Stromal cell of bone marrow (primary cell): ENCODE measurements around the gene TBC1D22B.

Source experiments
- DNase-seq: peaks from one replicate; pipeline ENCODE4 v3.0.0-alpha.2; 2012; ENCODE audit warnings: low read depth

Gene TBC1D22B, protein sequence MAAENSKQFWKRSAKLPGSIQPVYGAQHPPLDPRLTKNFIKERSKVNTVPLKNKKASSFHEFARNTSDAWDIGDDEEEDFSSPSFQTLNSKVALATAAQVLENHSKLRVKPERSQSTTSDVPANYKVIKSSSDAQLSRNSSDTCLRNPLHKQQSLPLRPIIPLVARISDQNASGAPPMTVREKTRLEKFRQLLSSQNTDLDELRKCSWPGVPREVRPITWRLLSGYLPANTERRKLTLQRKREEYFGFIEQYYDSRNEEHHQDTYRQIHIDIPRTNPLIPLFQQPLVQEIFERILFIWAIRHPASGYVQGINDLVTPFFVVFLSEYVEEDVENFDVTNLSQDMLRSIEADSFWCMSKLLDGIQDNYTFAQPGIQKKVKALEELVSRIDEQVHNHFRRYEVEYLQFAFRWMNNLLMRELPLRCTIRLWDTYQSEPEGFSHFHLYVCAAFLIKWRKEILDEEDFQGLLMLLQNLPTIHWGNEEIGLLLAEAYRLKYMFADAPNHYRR

DNA sequence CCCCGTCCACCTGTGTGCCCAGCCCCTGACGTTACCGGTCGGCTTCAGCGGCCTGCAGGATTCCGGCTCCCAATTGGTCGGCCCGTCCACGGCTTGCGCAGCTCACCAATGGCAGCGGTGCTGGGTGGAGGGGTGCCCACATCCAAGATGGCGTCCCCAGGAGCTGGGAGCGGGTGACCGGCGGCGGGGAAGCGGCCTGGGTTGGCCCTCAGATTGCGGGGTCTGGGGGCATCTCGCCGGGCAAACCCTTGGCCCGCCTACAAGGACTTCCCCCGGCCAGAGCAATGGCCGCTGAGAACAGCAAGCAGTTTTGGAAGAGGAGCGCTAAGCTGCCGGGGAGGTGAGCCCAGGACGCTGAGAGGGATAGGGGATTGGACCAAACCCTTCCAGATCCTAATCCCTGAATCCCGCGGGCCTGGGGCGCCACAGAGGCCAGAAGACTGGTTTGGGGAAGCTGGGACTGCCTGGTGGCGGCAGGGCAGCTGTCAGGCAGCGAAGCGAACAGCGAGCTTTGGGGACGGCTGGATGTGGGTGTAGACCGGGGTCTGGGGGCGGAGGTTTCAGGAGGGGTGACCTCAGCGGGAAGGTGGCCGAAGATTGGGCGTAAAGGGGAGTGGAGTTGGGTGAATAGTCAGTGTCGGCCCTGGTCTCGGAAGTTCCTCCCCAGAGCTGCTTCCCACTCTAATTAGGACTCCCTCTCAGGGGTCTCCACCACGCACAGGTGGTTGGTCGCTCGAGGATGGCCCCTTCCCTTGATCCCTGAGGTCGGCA lies at the start of gene TBC1D22B, which contains the start of gene TMEM217:
TBC1D22B (plus strand) TSS at position 139 of the 771 bp plus-strand sequence; CDS start at position 285, 146 bp downstream.
TMEM217 (minus strand) TSS at position 511 of the 771 bp plus-strand sequence. CDS start 39,114 bp downstream, outside the sequence.
- peak; percentile 89 for DNase-seq

DNA sequence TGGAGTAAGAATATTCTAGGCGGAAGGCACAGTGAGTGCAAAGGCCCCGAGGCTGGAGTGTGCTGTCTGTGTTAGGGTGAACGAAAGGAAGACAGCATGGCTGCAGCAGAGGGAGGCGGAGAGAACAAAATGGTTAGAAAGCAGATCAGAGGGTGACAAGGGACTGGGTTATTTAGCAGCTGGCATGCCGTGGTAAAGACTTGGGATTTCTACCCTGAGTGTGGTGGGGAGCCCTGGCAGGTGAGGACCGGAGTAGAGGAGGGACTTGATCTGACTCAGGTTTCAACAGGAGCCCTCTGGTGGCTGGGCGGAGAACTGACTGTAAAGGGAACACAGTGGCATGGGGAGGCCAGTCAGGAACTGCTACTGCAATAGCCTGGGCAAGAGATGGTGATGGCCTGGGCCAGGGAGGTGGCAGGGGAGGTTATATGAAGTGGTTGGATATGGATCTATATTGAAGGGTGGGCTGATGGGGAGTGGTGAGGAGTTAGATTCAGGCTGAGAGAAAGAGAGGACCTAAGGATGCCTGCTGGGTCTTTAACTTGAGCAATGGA lies 49.6 kb upstream of the TBC1D22B start:
- peak; percentile 45 for DNase-seq

DNA sequence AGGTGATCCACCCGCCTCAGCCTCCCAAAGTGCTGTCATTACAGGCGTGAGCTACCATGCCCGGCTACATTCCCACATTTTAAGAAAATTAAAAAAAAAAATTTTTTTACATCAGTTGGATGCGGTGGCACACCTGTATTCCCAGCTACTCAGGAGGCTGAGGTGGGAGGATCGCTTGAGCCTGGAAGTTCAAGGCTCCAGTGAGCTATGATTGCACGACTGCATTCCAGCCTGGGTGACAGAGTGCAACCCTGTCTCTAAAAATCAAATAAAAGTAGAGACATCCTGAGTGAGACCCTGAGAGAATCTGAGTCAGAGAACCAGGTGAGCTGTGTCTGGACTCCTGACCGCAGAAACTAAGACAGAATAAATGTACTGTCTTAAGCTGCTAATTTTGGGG lies 48.8 kb upstream of the TBC1D22B start:
- DNase-seq = no peak

- no peak for DNase-seq
Measured at GRCh38 chr6:37209461-37210205, 47.9 kb upstream of the TBC1D22B start.

DNA sequence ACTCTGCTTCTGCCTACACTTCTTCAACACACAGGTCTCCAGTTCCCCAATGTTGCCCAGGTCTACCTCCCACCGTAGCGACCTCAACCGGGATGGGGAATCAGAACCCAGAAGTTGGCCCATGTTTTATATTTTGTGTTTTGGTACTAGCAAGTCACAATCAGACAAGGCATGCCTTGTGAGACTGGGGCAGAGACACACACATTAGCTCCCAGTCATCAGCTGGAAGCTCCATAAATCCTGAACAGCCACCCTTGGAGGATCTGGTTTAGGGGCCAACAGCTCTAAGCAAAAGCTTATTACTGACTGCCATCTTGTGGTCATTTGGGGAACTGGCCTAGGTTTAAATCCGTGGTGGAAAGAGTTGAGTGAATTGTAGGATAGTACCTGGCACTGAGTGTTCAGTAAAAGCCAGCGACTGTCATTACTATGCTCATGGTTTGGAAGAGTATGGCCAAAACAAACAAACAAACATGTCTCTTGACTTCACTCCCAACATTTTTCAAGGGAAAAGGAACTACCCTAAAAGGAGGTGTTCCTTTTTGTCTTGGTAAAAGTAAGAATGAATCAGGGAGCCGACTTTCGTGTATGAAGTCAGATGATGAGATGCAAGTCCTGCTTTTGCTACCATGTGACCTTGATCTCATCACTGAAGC lies 47.1 kb upstream of the TBC1D22B start:
- DNase-seq = peak; percentile 78

- DNase-seq = no peak
Measured at GRCh38 chr6:37212268-37212667, 45.3 kb upstream of the TBC1D22B start.

- DNase-seq = no peak
Measured at GRCh38 chr6:37218061-37218460, 39.5 kb upstream of the TBC1D22B start.

DNA sequence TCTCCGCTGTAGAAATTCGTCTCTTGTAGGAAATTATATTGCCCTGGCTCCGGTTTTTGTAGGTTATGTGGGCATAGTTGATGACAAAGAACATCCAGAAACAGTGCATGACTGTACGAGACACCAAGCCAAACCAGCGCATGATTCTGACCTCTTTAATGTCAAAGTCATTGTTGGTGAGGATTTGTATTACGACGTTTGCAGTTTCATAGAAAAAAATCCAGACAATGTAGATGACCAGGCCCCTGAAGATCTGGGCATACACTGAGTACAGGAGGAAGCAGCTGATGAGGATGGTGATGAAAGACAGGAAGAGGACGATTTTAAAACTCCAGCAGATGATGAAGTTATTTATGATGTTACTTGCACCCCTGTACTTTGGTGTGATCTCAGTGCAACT lies 39.1 kb upstream of the TBC1D22B start:
- no peak for DNase-seq

DNA sequence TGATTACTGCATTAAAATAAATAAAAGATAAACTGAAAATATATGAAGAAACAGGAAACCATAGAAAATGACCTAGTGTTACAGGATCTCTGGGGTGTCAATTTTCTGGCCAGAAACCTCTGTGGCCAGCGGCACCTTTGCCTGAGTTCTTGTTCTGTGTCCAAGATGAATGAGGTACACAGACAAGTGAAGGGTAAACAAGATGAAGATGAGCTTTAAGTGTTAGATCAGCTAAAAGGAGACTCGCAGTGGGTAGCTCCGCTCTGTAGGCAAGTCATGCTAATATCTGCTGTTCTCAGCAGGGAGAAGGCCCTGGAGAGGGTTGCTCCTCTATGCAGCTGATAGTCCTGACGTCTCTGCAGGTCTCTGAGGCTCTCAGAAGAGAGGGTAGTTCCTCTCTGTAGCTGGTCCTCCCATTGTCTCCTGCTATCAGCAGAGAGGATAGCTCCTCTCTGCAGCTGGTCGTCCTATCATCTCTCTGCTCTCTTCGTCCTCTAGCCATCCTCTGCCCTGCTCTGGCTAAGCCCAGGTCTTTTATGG lies 35.9 kb upstream of the TBC1D22B start:
- no peak for DNase-seq

DNA sequence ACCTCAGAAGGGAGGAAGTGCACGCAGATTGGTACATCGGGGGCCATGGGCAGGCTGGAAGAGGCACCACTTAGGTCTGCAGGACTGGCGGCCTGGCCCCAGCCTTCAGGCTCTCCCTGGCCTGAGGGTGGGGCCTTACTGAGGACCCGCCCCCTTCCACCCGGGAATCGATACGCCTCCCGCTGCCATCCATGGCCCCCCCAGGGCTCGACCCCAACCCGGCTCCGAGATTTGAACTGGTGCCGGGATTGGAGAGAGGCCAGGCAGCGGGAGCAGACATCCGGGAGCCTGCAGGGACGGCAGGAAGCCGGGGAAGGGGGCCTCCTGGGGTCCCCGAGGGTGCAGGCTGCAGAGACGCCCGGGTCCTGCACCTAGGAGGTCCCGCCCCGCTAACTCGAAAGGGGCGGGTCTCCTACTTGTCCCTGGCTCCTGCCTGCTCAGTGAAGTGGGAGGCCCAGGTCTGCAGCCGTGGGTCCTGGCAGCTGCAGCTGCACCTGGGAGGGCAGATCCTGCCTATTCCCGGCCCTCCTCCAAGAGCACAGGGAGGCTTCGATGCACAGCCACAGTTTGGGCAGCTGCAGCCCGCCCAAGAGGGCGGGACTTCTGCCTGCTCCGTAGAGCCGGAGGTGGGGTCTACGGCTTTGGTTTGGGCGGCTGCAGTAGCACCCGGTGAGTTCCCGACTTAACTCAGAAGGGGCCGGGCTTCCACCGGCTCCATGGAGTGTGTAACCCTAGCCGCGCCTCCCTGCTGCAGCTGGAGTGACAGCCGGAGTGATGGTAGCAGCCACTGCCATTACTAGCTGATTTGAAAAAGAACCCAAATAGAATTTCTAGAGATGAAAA lies 35.2 kb upstream of the TBC1D22B start:
- peak; percentile 71 for DNase-seq

- DNase-seq = no peak
Measured at GRCh38 chr6:37222992-37223391, 34.6 kb upstream of the TBC1D22B start.

GRCh38 chr6:37225350-37226169 lies 32.0 kb upstream of the TBC1D22B start:
- no peak for DNase-seq

GRCh38 chr6:37230104-37230503 lies 27.5 kb upstream of the TBC1D22B start:
- DNase-seq = no peak

GRCh38 chr6:37232430-37233017 lies 25.0 kb upstream of the TBC1D22B start:
- no peak for DNase-seq

DNA sequence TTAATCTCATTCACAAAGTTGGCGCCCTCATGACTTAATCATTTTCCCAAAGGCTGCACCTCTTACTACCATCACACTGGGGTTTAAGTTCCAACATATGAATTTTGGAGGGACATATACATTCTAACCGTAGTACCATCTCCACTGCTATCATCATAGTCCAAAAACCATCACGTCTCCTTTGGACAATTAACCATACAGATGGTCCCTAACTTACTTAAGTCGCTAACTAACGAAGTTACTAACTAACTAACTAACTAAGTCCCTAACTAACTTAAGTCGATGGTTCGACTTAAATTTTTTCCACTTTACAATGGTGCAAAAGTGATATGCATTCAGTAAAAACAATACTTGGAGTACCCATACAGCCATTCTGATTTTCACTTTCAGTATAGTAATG lies 24.0 kb upstream of the TBC1D22B start:
- no peak for DNase-seq

- DNase-seq = no peak
Measured at GRCh38 chr6:37236921-37237320, 20.7 kb upstream of the TBC1D22B start.

- no peak for DNase-seq
Measured at GRCh38 chr6:37237789-37238188, 19.8 kb upstream of the TBC1D22B start.

DNA sequence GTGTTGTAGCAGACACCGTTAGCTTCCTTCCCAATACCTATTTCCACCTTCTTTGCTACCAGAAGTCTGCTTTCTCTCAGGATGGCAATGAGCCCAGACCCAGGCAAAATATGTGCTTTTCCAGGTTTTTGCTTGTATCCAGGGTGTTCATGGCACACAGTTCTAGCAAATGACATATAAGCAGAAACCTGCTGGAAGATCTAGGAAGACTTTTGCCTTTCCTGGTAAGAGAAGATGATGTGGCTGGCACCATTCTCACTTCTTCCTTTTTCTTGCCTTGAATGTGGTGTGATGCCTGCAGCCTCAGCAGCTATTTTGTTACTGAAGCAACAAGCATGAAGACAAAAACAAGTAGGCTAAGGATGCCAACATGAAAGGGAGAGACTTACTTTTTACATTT lies 19.2 kb upstream of the TBC1D22B start:
- no peak for DNase-seq

- no peak for DNase-seq
Measured at GRCh38 chr6:37239526-37239925, 18.0 kb upstream of the TBC1D22B start.
